Tibial nerve (tissue), 4 donors: ENCODE results near the gene ZNF783.

Source experiments
- EP300 ChIP-seq, 2 donors: sonication (generic); formaldehyde crosslinking; IDR thresholded peaks; one replicate each; pipeline ENCODE4 v1.6.1; 2017; ENCODE audit warnings: antibody characterized with exemption in 2 of 2, mild to moderate bottlenecking in 1 of 2
- POLR2A ChIP-seq, 2 donors: fragments of 450-650 bp; IDR thresholded peaks; one replicate each; pipeline ENCODE4 v1.6.1; 2017; ENCODE audit warnings: antibody characterized with exemption in 2 of 2, mild to moderate bottlenecking in 2 of 2, moderate library complexity in 2 of 2
- TF ChIP-seq, protein P1 (sequence below), 5 experiments: fragments of 200-600 bp in 3 of 5; fragments of 450-650 bp in 2 of 5; sonication (generic) in 3 of 5; IDR thresholded peaks; one replicate each; pipeline ENCODE4 v1.5.1; 2016 to 2019; ENCODE audit warnings: antibody characterized with exemption in 5 of 5, mild to moderate bottlenecking in 3 of 5, moderate library complexity in 2 of 5

DNA sequence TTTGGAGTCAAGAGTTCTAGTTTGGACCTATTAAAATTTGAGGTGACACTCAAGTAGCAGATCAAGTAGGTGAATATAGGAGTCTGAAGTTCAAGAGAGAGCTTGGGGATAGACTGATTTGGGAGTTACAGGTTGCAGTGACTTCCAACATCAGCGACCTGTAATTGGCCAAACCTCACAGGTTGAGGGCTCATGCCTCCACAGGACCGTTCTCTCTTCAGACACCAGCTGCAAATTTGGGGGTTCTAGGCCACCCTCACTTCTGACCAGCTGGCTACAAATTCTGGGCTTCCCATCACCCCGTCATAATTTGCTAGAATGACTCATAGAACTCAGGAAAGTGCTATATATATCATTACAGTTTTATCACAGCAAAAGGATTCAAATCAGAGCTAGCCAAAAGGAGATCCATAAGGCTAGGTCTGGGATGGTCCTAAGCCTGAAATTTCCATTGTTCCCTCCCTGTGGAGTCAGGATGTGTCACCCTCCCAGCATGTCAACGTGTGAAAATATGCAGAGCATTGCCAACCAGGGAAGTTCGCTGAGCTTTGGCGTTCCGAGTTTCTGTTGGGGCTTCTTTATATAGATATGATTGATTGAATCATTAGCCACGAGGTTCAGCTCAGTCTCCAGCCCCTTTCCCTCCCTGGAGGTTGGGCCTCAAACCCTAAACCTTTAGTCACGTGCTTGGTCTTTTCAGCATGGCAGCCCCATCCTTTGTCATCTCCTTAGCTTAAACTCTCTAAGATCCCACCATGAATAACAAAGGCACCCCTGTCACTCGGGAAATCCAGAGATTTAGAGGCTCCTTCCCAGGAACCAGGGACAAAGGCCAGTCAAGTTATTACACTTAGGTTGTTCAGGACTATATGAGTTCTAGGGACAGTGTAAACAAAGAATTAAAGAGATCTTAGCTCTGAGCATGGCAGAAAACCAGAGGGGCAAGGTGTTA, 43.3 kb upstream of the ZNF783 start:
- TF ChIP-seq, protein P1, sequence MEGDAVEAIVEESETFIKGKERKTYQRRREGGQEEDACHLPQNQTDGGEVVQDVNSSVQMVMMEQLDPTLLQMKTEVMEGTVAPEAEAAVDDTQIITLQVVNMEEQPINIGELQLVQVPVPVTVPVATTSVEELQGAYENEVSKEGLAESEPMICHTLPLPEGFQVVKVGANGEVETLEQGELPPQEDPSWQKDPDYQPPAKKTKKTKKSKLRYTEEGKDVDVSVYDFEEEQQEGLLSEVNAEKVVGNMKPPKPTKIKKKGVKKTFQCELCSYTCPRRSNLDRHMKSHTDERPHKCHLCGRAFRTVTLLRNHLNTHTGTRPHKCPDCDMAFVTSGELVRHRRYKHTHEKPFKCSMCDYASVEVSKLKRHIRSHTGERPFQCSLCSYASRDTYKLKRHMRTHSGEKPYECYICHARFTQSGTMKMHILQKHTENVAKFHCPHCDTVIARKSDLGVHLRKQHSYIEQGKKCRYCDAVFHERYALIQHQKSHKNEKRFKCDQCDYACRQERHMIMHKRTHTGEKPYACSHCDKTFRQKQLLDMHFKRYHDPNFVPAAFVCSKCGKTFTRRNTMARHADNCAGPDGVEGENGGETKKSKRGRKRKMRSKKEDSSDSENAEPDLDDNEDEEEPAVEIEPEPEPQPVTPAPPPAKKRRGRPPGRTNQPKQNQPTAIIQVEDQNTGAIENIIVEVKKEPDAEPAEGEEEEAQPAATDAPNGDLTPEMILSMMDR (IDR thresholded peaks at IDR 0.05): no peak
- TF ChIP-seq POLR2A (IDR thresholded peaks at IDR 0.05): no peak
- no peak for TF ChIP-seq EP300 (IDR thresholded peaks at IDR 0.05)
